ENCODE data around the gene ZNF594. TPM values are rescaled to one million over a fixed set of nuclear protein-coding genes. Genes with fewer than 3 reads are reported as not detected.
"Not testable (repeated sequence)": the region's sequence is repeated elsewhere in the genome, so short reads cannot be mapped to it uniquely, and the experiment has no call there.

Gene ZNF594
- polyA plus RNA-seq, 10 donors, result 7.2 to 13.5 (median 9.0) TPM

DNA sequence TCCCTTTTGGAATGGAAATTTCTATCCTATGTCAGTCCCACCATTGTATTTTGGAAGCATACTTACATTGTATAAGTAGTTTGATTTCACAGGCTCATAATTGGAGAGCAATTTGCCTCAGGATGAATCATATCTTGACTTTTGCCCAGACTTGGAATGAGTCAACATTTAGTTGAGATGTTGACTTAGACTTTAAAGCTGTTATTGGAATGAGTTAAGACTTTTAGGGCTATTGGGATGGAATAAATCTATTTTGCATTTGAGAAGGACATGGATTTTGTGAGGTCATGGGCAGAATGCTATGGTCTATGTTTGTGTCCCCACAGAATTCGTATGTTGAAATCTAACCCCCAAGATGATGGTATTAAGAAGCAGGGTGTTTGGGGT lies 12.2 kb upstream of the ZNF594 start:
- DNase-seq, result no peak

DNA sequence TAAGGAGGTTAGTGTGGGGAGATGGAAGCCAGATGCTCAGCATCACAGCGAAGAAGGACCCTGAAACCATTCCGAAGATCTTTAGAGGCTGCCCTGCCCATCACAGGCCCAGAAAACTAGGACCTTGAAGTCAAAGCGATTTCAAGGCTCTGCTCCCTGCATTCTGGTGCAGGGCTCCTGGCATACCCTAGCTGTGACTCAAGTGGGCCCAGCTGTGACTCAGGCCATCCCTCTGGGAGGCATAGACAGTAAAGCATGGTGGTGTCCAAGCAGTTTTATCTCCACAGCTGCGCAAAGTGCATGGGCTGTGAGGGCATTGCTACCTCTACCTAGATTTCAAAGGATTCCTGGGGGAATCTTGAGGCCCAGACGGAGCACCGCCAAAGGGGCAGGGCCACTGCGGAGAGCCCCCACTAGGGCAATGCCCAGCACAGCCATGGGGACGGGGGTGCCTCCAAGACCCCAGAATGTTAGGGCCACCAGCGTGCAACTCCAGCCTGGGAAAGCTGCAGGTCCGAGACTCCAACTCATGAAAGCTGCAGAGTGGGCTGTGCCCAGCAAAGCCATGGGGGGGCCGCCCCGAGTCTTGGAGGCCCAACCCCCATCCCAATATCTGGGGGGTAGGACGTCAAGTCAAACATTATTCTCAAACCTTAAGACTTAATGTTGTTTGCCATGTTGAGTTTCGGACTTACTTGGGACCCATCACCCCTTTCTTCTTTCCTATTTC lies 11.7 kb upstream of the ZNF594 start:
- DNase-seq, result no peak

DNA sequence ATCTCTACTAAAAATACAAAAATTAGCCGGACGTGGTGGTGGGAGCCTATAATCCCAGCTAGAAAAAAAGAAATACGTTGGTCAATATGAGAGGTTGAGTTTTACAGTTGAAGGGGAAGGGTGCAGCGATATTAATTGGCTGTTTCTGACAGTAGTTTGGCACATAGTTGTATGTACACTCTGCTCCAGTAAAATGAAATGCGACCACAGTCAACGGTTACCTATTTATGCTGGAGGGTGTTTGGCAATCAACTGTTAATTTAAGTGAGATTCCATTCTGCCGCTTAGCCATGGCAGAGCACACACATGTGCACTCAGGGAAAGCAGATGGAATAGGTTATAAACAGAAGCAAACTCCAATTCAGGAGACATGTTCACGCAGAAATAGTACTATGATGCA lies 9.3 kb upstream of the ZNF594 start:
- DNase-seq, result no peak

DNA sequence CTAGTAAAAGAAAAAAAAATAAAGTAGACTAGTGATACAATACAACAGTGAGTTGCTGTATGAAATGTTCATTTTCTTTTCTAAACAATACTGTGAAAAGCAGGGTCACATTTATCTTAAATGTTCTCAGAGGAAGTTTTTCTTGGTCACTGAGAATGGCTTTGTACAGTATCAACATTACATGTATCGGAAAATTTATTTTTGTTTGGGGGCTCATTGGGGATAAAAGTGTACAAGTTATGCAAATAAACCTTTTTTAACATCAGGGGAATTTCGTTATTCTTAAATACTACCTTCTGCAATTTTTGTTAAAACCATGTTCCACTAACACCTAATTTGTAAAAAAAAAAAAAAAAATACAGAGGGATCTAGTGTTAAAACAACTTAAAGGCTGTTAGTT lies 8.7 kb upstream of the ZNF594 start:
- DNase-seq, result no peak

DNA sequence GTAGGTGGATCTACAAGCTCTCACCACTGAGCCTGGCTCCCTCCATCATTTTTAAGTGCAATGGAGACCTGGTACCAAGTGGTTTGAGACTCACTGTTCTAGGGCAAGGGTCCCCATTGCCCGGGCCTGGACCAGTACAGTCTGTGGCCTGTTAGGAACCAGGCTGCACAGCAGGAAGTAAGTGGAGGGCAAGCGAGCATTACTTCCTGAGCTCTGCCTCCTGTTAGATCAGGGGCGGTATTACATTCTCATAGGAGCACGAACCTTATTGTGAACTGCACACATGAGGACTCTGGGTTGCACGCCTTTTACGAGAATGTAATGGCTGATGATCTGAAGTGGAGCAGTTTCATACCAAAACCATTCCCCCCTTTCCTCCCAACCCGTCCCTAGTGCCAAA lies 6.8 kb upstream of the ZNF594 start:
- DNase-seq, result no peak

DNA sequence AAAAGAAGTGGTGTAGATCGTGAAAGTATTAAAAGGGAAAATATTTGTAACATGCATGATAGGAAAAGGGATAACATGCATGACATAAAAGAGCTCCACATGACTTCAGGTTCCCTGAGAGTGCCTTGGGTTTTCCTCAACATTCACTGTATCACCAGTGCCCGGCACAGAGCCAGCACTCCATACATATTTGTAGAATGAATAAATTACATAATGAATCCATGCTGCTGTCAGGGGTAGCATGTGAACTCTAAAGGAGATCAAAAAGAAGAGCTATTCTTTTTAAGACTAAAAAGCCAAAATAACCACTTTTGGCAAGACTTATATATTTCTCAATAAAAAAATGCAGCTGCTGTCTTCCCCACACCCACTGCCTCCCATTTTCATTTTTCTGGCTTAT lies 2.7 kb upstream of the ZNF594 start:
- DNase-seq, result no peak

DNA sequence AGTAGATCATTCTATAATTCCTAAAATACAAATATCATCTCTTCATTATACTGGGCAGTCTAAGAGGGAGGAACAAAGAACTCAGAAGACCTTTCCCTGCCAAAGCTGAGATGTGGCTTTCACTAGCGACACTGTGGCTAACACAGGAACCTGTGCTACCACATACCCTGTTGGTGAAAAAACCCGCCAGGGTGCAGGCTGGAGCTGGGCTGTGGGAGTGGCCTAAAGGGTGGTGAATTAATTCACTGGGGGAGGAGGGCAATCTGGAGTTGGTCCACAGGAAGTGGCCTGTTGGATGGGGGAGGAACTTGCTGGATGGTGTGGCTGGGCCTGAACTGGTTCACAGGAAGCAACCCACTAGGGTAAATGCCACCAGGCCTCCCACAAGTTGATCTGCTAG lies 7.4 kb downstream of the ZNF594 start:
- DNase-seq, result no peak

DNA sequence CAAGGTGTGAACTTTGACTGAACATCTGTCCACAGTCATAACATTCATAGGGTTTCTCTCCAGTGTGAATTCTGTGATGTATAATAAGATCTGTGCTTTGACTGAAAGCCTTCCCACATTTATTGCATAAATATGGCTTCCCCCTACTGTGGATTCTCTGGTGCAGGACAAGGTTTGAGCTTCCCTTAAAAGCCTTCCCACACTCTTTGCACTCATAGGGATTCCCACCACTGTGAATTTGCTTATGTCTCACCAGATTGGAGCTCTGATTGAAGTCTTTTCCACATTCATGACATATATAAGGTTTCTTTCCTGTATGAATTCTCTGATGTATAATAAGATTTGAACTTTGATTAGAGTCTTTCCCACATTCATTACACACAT lies 8.3 kb downstream of the ZNF594 start:
- no peak for DNase-seq

DNA sequence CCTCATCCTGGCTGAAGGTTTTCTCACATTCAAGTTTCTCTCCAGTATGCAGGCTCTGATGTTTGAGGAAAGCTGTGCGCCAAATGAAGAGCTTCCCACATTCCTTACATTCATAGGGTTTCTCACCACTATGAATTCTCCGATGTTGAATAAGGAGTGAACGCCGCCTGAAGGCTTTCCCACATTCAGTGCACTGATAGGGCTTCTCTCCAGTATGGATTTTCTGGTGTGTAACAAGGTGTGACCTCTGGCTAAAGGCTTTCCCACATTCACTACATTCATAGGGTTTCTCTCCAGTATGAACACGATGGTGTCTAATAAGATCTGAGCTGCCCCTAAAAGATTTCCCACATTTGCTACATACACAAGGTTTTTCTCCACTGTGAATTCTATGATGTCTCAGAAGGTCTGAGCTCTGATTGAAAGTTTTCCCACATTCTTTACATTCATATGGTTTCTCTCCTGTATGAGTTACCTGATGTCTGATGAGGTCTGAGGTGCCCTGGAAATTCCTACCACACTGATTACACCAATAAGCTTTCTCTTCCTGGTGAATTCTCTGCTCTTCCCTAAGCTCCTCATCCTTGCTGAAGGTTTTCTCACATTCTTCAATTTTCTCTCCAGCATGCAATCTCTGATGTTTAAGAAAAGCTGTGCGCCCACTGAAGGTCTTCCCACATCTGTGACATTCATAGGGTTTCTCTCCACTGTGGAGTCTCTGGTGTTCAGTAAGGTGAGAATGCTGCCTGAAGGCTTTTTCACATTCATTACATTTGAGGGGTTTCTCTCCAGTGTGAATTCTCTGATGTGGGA lies 8.9 kb downstream of the ZNF594 start:
- DNase-seq, result no peak

DNA sequence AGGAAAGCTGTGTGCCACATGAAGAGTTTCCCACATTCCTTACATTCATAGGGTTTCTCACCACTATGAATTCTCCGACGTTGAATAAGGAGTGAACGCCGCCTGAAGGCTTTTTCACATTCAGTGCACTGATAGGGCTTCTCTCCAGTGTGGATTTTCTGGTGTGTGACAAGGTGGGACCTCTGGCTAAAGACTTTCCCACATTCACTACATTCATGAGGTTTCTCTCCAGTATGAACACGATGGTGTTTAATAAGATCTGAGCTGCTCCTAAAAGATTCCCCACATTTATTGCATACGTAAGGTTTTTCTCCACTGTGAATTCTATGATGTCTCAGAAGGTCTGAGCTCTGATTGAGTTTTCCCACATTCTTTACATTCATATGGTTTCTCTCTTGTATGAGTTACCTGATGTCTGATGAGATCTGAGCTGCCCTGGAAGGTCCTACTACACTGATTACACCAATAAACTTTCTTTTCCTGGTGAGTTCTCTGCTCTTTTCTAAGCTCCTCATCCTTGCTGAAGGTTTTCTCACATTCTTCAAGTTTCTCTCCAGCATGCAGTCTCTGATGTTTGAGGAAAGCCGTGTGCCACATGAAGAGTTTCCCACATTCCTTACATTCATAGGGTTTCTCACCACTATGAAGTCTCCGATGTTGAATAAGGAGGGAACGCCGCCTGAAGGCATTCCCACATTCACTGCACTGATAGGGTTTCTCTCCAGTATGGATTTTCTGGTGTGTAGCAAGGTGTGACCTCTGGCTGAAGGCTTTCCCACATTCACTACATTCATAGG lies 10.0 kb downstream of the ZNF594 start:
- DNase-seq, result no peak

DNA sequence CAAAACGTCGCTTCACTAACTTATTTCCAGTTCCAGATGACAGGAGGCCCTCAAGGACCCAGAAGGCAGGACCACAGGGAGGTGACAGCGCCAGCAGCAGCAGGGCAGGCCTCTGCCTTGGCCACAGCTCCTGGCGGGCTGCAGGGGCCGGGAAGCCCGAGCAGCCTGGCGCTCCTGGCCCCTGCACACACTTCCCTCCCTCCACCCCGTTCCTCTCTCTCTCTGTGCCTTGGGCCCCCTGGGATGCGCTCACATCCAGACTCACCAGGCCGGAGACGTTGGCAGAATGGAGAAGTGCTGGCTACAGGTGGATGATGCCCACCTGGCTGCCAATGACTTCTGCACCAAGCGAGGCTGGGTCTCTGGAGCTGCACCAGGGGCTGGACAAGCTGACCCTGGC lies 12.7 kb downstream of the ZNF594 start:
- no peak for DNase-seq

DNA sequence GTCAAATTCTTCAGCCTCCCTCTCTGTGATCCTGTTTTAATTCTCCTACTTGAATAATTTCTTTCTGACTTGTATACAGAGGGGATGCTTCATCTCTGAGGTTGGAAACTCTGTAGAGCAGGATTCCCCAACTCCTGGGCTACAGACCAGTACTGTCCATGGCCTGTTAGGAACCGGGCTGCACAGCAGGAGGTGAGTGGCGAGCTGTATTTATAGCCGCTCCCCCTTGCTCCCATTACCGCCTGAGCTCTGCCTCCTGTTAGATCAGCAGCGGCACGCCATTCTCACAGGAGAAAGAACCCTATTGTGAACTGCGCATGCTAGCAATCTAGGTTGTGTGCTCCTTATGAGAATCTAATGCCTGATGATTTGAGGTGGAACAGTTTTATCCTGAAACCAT lies 16.6 kb downstream of the ZNF594 start:
- DNase-seq, result not testable (repeated sequence)

DNA sequence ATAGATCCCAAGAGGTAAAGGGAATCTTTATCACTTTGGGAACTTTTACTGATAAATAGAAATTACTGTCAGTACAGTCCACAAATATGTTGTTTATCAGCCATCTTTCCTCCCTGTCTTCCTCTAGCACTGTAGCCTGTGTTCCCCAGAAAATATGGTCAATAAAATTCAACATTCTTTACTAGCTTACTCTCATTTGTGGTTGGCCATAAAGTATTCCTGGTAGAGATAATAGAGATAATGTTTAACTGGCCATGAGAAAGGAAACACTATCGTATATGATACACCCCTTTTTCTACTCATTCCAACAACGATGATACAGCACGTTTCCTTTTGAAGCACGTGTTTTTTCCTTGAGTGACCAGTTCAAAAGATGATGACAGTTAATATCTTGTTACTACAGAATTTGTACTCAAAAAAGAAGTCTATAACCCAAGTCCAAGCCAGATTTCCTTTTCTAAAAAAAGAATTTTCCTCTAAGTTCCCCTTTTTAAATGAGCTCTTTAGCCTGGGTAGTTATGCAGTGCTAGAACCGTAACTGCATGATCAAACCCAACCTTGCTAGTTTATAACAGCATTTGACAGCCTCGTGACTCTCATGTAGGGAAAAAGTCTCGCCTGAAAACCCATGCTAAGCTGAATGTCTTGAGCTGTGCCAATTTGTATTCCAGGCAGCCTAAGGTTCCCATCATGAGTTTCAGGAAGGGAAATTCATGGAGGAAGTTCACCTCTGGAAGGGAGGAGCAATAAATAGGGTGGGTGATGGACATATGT lies 25.7 kb downstream of the ZNF594 start:
- not testable (repeated sequence) for DNase-seq

DNA sequence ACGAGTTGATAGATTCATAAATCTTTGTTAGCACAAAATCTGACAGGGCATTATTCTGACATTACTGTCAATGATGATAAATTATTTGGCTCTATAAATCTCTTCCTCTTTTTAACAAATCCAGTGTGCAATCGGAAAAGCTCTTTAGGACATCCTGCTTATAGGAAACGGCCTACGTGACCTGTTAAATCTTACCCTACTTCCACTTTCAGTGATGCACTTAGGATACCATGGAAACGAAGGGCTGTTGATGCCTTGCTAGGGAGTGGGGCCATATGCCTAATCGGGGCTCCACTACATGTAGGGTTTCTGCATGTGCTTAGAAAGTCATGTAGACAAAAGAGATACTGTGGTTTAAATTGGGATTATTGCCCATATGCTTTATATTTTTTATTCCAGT lies 27.2 kb downstream of the ZNF594 start:
- peak in 1 of 3 donors; percentile 17 for DNase-seq

DNA sequence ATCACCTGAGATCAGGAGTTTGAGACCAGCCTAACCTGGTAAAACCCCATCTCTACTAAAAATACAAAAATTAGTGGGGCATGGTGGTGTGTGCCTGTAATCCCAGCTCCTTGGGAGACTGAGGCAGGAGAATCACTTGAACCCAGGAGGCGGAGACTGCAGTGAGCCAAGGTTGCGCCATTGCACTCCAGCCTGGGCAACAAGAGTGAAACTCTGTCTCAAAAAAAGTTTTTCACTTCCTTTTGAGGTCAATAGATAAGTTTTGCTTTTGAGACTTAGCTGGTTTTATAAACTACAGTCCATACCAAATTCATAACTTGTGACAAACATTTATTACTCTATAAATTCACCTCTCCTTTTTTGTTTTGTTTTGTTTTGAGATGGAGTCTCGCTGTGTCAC lies 29.9 kb downstream of the ZNF594 start:
- not testable (repeated sequence) for DNase-seq

DNA sequence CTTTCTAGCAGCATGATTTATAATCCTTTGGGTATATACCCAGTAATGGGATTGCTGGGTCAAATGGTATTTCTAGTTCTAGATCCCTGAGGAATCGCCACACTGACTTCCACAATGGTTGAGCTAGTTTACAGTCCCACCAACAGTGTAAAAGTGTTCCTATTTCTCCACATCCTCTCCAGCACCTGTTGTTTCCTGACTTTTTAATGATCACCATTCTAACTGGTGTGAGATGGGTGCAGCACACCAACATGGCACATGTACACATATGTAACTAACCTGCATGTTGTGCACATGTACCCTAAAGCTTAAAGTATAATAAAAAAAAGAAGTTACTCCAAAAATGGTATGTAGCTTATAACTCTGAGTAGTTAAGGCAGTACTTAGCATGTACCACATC lies 31.0 kb downstream of the ZNF594 start:
- not testable (repeated sequence) for DNase-seq

DNA sequence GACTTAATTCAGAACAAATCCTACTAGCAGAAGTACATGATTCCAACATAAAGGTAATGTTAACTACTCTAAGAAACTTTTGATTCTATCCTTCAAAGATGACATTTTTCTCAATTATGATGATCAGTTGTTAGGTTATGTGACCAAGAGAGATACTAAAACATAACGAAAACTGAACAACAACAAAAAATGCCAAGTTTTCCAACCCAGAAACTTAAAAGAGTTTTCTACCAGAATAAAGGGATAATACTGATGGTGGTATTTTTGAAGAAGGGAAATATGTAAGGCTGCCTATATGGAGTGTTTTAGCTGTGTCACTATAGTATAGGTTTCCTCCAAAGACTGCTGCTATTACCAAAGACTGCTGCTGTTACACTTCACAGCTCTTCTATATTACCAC lies 45.5 kb downstream of the ZNF594 start:
- DNase-seq, result not testable (repeated sequence)

DNA sequence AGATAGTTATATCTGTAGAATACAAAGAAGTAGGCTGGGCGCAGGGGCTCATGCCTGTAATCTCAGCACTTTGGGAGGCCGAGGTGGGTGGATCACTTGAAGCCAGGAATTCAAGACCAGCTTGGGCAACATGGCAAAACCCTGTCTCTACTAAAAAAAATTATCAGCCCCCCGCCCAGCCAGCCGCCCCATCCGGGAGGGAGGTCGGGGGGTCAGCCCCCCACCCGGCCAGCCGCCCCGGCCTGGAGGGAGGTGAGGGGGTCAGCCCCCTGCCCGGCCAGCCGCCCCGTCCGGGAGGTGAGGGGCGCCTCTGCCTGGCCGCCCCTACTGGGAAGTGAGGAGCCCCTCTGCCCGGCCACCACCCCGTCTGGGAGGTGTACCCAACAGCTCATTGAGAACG lies 48.8 kb downstream of the ZNF594 start:
- DNase-seq, result not testable (repeated sequence)

DNA sequence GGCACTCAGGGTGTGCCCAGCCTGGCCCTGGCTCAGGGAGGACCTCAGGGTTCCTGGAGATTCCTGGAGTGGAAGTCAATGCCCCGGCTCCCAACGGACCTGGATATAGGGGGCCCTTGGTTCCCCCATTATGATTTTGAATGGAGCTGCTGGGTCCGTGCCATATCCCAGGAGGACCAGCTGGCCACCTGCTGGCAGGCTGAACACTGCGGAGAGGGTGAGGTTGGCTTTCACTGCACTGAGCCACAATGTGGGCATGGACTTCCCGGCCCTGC lies 52.3 kb downstream of the ZNF594 start:
- DNase-seq, result no peak

DNA sequence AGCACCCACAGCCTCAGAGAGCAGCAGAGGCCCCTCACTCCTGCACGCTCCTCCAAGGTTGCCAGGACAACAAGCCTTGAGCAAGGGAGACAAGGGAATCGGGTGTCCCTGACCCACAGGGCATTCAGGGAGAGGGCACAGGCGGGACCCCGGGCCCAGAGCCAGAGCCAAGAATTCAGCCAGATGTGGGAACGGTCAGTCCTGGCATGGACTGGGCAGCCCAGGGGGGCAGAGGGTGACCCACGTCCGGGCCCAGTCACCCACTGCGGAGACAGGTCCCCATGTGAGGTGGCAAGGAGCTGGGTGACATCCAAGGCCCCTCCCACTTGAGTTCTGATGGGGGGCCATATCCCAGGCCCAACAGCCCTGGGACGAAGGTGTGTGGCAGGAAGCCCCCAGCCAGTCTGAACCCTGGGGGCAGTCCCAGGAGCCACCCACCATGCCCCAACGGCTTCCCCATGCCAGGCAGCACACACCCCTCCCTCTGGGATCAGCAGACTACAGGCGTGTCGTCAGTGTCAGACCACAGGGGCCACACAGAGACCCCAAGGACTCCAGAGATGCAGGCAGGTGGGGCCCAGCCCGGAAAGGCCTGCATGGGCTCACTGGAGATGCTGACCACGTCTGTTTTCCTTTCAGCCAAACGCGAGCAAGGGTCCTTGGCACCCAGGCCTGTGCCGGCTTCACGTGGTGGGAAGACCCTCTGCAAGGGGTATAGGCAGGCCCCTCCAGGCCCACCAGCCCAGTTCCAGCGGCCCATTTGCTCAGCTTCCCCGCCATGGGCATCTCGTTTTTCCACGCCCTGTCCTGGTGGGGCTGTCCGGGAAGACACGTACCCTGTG lies 52.8 kb downstream of the ZNF594 start:
- DNase-seq, result no peak

DNA sequence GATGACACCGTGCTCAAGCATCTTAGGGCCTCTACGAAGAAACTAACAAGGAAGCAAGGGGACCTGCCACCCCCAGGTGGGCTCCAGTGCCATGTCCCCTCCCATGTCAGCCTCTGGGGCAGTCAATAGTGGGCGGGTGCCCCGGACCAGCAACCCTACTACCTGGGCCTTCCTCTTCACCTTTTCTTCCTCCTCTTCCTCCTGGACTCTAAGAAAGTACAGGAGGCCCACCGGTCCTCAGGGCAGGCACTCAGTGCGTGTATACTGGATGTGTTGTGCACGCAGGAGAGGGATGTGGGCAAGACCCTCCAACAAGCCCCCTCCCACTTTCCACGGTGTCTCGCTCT lies 53.5 kb downstream of the ZNF594 start:
- DNase-seq, result not testable (repeated sequence)

Measured in muscle of back (tissue), 11 donors.